BLaER1 treated with 17β-estradiol and CSF1 and Interleukin-3, amounts not matched to agents 10 nM and 100 nM (cell line): ENCODE results near the gene CXCL16.
"Not testable (repeated sequence)": the region's sequence is repeated elsewhere in the genome, so short reads cannot be mapped to it uniquely, and the experiment has no call there.

Experiments
- H3K27ac ChIP-seq, 11 experiments: shearing (Covaris generic); formaldehyde crosslinking; 2 replicates each; pipeline ENCODE4 v1.8.1; 2022
- H3K27me3 ChIP-seq, 11 experiments: shearing (Covaris generic); formaldehyde crosslinking; 2 replicates each; pipeline ENCODE4 v1.8.1; 2022
- H3K36me3 ChIP-seq, 11 experiments: shearing (Covaris generic); formaldehyde crosslinking; 2 replicates each; pipeline ENCODE4 v1.8.1; 2022
- H3K4me1 ChIP-seq, 10 experiments: shearing (Covaris generic); formaldehyde crosslinking; 2 replicates each; pipeline ENCODE4 v1.8.1; 2022
- H3K4me2 ChIP-seq, 11 experiments: shearing (Covaris generic); formaldehyde crosslinking; 2 replicates each; pipeline ENCODE4 v1.8.1; 2022
- H3K4me3 ChIP-seq, 10 experiments: shearing (Covaris generic); formaldehyde crosslinking; 2 replicates each; pipeline ENCODE4 v1.8.1; 2022
- H3K9ac ChIP-seq, 11 experiments: shearing (Covaris generic); formaldehyde crosslinking; 2 replicates each; pipeline ENCODE4 v1.8.1; 2022
- H3K9me3 ChIP-seq, 11 experiments: shearing (Covaris generic); formaldehyde crosslinking; replicated peaks in 1 of 11; 2 replicates each; pipeline ENCODE4 v1.8.1; 2022
- H4K20me1 ChIP-seq, 11 experiments: shearing (Covaris generic); formaldehyde crosslinking; 2 replicates each; pipeline ENCODE4 v1.8.1; 2022
- Cebpa-rat ChIP-seq, 11 experiments: shearing (Covaris generic); IDR thresholded peaks; 2 replicates each; pipeline ENCODE4 v1.8.1; 2022

The CXCL16 gene

GRCh38 chr17:4696437-4696805 is 43.3 kb downstream of the CXCL16 start:
- H4K20me1 ChIP-seq, result peaks cover 0 to 99% (median 80%) of the 10 kb centered on the region in 11 experiments; a peak in 19 of 22 replicates

GRCh38 chr17:4693416-4693815 is 46.3 kb downstream of the CXCL16 start:
- Histone ChIP-seq H3K4me2 (no peak overlapping the region), H3K9ac (no peak overlapping the region), H3K9me3 (no peaks in the 10 kb centered on the region), H3K27me3 (no peaks in the 10 kb centered on the region), H3K27ac (no peak overlapping the region), H3K4me3 (no peak overlapping the region), H4K20me1 (peaks cover 0 to 100% (median 79%) of the 10 kb centered on the region in 11 experiments; a peak in 20 of 22 replicates), H3K36me3 (peaks cover 27 to 97% (median 92%) of the 10 kb centered on the region in 11 experiments), H3K4me1 (peaks cover 0 to 14% (median 4%) of the 10 kb centered on the region in 10 experiments; a peak in 10 of 20 replicates)
- TF ChIP-seq Cebpa-rat (IDR thresholded peaks at IDR 0.05), result no peak

More at GRCh38 chr17:4696437-4696805, 43.3 kb downstream of the CXCL16 start:
- no peak for TF ChIP-seq Cebpa-rat (IDR thresholded peaks at IDR 0.05)
- H3K27ac ChIP-seq, result peak overlapping the region in 2 of 11 experiments; percentile 16 to 17; a peak in 2 of 22 replicates
- peaks cover under 1 to 88% (median 78%) of the 10 kb centered on the region in 11 experiments; a peak in 21 of 22 replicates for H3K36me3 ChIP-seq
- H3K4me1 ChIP-seq, result peaks cover 0 to 19% (median 5%) of the 10 kb centered on the region in 10 experiments; a peak in 13 of 20 replicates
- H3K4me3 ChIP-seq, result no peak overlapping the region
- no peaks in the 10 kb centered on the region for H3K27me3 ChIP-seq
- no peak overlapping the region for H3K9ac ChIP-seq
- no peaks in the 10 kb centered on the region for H3K9me3 ChIP-seq
- peak overlapping the region in 5 of 11 experiments; percentile 4 to 46 (median 10); a peak in 3 of 22 replicates for H3K4me2 ChIP-seq

GRCh38 chr17:4691686-4692085 is 48.0 kb downstream of the CXCL16 start:
- H3K27me3 ChIP-seq, result no peaks in the 10 kb centered on the region
- TF ChIP-seq Cebpa-rat (IDR thresholded peaks at IDR 0.05), result no peak
- no peak overlapping the region for H3K27ac ChIP-seq
- H3K9me3 ChIP-seq, result no peaks in the 10 kb centered on the region
- peaks cover 0 to 100% (median 73%) of the 10 kb centered on the region in 11 experiments; a peak in 20 of 22 replicates for H4K20me1 ChIP-seq
- H3K4me1 ChIP-seq, result peaks cover 0 to 19% (median 3%) of the 10 kb centered on the region in 10 experiments; a peak in 10 of 20 replicates
- no peak overlapping the region for H3K4me2 ChIP-seq
- H3K36me3 ChIP-seq, result peaks cover 33 to 97% (median 91%) of the 10 kb centered on the region in 11 experiments
- H3K9ac ChIP-seq, result no peak overlapping the region
- no peak overlapping the region for H3K4me3 ChIP-seq

- no peak overlapping the region for H3K9ac ChIP-seq
- peaks cover 0 to 10% (median 0%) of the 10 kb centered on the region in 10 experiments; a peak in 3 of 20 replicates for H3K4me1 ChIP-seq
- H3K36me3 ChIP-seq, result peaks cover 34 to 97% (median 91%) of the 10 kb centered on the region in 11 experiments
- H3K27ac ChIP-seq, result no peak overlapping the region
- H4K20me1 ChIP-seq, result peaks cover 0 to 100% (median 64%) of the 10 kb centered on the region in 11 experiments; a peak in 20 of 22 replicates
- no peaks in the 10 kb centered on the region for H3K27me3 ChIP-seq
- no peaks in the 10 kb centered on the region for H3K9me3 ChIP-seq
- no peak overlapping the region for H3K4me2 ChIP-seq
- no peak for TF ChIP-seq Cebpa-rat (IDR thresholded peaks at IDR 0.05)
- no peak overlapping the region for H3K4me3 ChIP-seq
Measured at GRCh38 chr17:4690745-4691144, 49.0 kb downstream of the CXCL16 start.

- not testable (repeated sequence) for H3K27me3 ChIP-seq, H3K4me1 ChIP-seq, H3K9me3 ChIP-seq, H3K27ac ChIP-seq, H3K4me3 ChIP-seq, H3K9ac ChIP-seq, H3K4me2 ChIP-seq
- H4K20me1 ChIP-seq, result peaks cover 0 to 100% (median 61%) of the 10 kb centered on the region in 11 experiments; a peak in 20 of 22 replicates
- H3K36me3 ChIP-seq, result peaks cover 40 to 97% (median 89%) of the 10 kb centered on the region in 11 experiments
Measured at GRCh38 chr17:4689872-4690271, 49.9 kb downstream of the CXCL16 start.

GRCh38 chr17:4683739-4684138 is 56.0 kb downstream of the CXCL16 start:
- H3K4me2 ChIP-seq, H3K9ac ChIP-seq, H3K27ac ChIP-seq, H3K9me3 ChIP-seq, H3K27me3 ChIP-seq, H3K4me3 ChIP-seq: not testable (repeated sequence)
- peaks cover 59 to 100% (median 95%) of the 10 kb centered on the region in 11 experiments for H3K36me3 ChIP-seq
- peaks cover 0 to 17% (median 2%) of the 10 kb centered on the region in 10 experiments; a peak in 9 of 20 replicates for H3K4me1 ChIP-seq
- H4K20me1 ChIP-seq, result peaks cover 0 to 77% (median 17%) of the 10 kb centered on the region in 11 experiments; a peak in 15 of 22 replicates
